Activated CD8-positive, alpha-beta T cell treated with anti-CD3 and anti-CD28 coated beads, Interleukin-2, amount 10 ng/mL, durations not matched to agents 7 days and 5 days (primary cell): Measurements from ENCODE around the gene GRK6. TPM values are rescaled to one million over a fixed set of nuclear protein-coding genes. Genes with fewer than 3 reads are reported as not detected.

Experiments used
- ATAC-seq: fragments of 150-1000 bp; cut with Tn5 transposase; one replicate; pipeline ENCODE4 v1.10.0; 2021; ENCODE audit warnings: moderate library complexity
- CTCF ChIA-PET: fragments of 350-600 bp; sonication (Branson Sonifier 250); formaldehyde crosslinking; loops from one replicate; lab custom pipeline; 2021; ENCODE audit warnings: antibody characterized with exemption; lab: Charles Lee
- POLR2A ChIA-PET: fragments of 350-600 bp; sonication (Branson Sonifier 250); formaldehyde crosslinking; loops from one replicate; lab custom pipeline; 2021; ENCODE audit warnings: antibody characterized with exemption; lab: Charles Lee
- DNase-seq: peaks from one replicate; pipeline ENCODE4 v3.0.0-alpha.2; 2020
- H3K27ac Mint-ChIP-seq: one replicate; pipeline ENCODE4 v1.8.0; 2021; ENCODE audit warnings: mild to moderate bottlenecking, mixed read lengths
- H3K27me3 Mint-ChIP-seq: one replicate; pipeline ENCODE4 v1.8.0; 2021; ENCODE audit warnings: low read depth, mixed read lengths
- H3K36me3 Mint-ChIP-seq: one replicate; pipeline ENCODE4 v1.8.0; 2021; ENCODE audit warnings: low read depth, mixed read lengths
- H3K4me1 Mint-ChIP-seq: one replicate; pipeline ENCODE4 v1.8.0; 2021; ENCODE audit warnings: low read depth, mixed read lengths
- H3K4me3 Mint-ChIP-seq: one replicate; pipeline ENCODE4 v1.8.0; 2021; ENCODE audit warnings: mild to moderate bottlenecking, mixed read lengths
- H3K9me3 Mint-ChIP-seq: one replicate; pipeline ENCODE4 v1.8.0; 2022; ENCODE audit warnings: mixed read lengths; ENCODE audit not compliant: insufficient read depth
- total RNA-seq, 2 experiments: library from RNA; stranded (reverse); gene quantifications; one replicate each; pipeline ENCODE4 v1.2.3, GENCODE V29; 2021

GRK6 gene
- total RNA-seq, 2 experiments from 2014 or later: 206 to 213 TPM

- DNase-seq (no peak), ATAC-seq (no peak)
- Mint-ChIP-seq H3K27ac (peak overlapping the region; percentile 93), H3K4me3 (peak overlapping the region; percentile 97), H3K9me3 (no peaks in the 10 kb centered on the region), H3K36me3 (peaks cover 55% of the 10 kb centered on the region), H3K27me3 (no peaks in the 10 kb centered on the region), H3K4me1 (peaks cover 62% of the 10 kb centered on the region)
- POLR2A ChIA-PET: interaction anchor here (0.6 to 10.3 kb wide), 14 partner anchors 10 to 173 kb away, joined by 3 to 245 read pairs (median 4); partner anchors contain the start of genes B4GALT7, F12, PFN3 and PRELID1
- CTCF ChIA-PET: interaction anchor here (0.6 to 14.1 kb wide), 12 partner anchors 13 to 117 kb away, joined by 3 to 252 read pairs (median 7); partner anchors contain the start of gene PRR7
Measured at GRCh38 chr5:177427211-177427822, 841 bp downstream of the GRK6 start.

GRCh38 chr5:177427919-177428573 lies 1.6 kb downstream of the GRK6 start:
- H3K4me3 Mint-ChIP-seq: peak overlapping the region; percentile 97
- POLR2A ChIA-PET: interaction anchor here (1.0 to 10.3 kb wide), 10 partner anchors 17 to 116 kb away, joined by 3 to 245 read pairs (median 4); partner anchors contain the start of genes MXD3, PFN3 and PRR7
- H3K27ac Mint-ChIP-seq: peak overlapping the region; percentile 93
- CTCF ChIA-PET: interaction anchor here (1.5 to 14.1 kb wide), 7 partner anchors 14 to 38 kb away, joined by 3 to 252 read pairs (median 22); partner anchors contain the start of genes F12 and PRR7
- ATAC-seq (no peak), DNase-seq (no peak)
- peaks cover 59% of the 10 kb centered on the region for H3K36me3 Mint-ChIP-seq
- peaks cover 67% of the 10 kb centered on the region for H3K4me1 Mint-ChIP-seq
- H3K9me3 Mint-ChIP-seq: no peaks in the 10 kb centered on the region
- H3K27me3 Mint-ChIP-seq: no peaks in the 10 kb centered on the region

DNA sequence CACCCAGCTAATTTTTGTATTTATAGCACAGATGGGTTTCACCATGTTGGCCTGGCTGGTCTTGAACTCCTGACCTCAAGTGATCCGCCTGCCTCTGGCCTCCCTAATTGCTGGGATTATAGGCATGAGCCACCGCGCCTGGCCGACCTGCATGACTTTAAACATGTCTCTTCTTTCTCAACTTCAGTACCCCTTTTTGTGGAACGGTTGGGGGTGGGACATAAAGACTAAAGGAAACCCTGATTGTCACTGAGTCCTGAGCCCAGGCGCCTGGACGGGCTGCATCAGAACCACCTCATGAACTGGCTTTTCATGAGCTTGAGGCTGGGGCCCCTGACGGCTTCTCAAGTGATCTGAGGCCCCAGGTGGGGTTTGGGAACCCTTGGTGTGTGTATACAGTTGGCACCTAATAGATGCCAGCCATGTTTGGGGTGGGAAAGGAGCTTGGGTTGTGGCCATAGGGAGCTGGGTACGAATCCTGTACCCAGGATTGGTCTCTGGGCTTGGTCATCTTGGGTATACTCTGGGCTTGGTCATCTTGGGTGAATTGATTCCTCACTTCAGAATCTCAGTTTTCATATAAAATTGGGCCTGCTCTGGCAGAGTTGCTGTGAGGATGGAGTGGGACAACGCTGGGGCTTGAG lies 2.2 kb downstream of the GRK6 start:
- Mint-ChIP-seq H3K27ac (peak overlapping the region; percentile 93), H3K36me3 (peaks cover 64% of the 10 kb centered on the region), H3K4me1 (peaks cover 72% of the 10 kb centered on the region), H3K27me3 (no peaks in the 10 kb centered on the region), H3K9me3 (no peaks in the 10 kb centered on the region), H3K4me3 (peak overlapping the region; percentile 97)
- ChIA-PET CTCF (interaction anchor here (0.7 to 14.1 kb wide), 9 partner anchors 15 to 110 kb away, joined by 3 to 252 read pairs (median 16); partner anchors contain the start of genes F12 and PRR7), POLR2A (interaction anchor here (1.0 to 10.3 kb wide), 8 partner anchors 18 to 117 kb away, joined by 3 to 245 read pairs (median 4); partner anchors contain the start of genes LMAN2, MXD3 and PRR7)
- no peak for DNase-seq
- no peak for ATAC-seq

GRCh38 chr5:177429248-177430040 lies 3.0 kb downstream of the GRK6 start:
- no peaks in the 10 kb centered on the region for H3K27me3 Mint-ChIP-seq
- peak; percentile 0 for ATAC-seq
- H3K36me3 Mint-ChIP-seq: peaks cover 71% of the 10 kb centered on the region
- peak overlapping the region; percentile 93 for H3K27ac Mint-ChIP-seq
- DNase-seq: peak; percentile 88
- peak overlapping the region; percentile 97 for H3K4me3 Mint-ChIP-seq
- ChIA-PET CTCF (interaction anchor here (0.6 to 14.1 kb wide), 9 partner anchors 17 to 111 kb away, joined by 3 to 252 read pairs (median 16); partner anchors contain the start of genes F12 and PRR7), POLR2A (interaction anchor here (1.0 to 10.3 kb wide), 8 partner anchors 17 to 117 kb away, joined by 3 to 245 read pairs (median 4); partner anchors contain the start of genes LMAN2, MXD3 and PRR7)
- H3K4me1 Mint-ChIP-seq: peaks cover 75% of the 10 kb centered on the region
- no peaks in the 10 kb centered on the region for H3K9me3 Mint-ChIP-seq

- Mint-ChIP-seq H3K9me3 (no peaks in the 10 kb centered on the region), H3K27ac (peak overlapping the region; percentile 93), H3K4me1 (peaks cover 73% of the 10 kb centered on the region), H3K27me3 (no peaks in the 10 kb centered on the region), H3K36me3 (peaks cover 79% of the 10 kb centered on the region), H3K4me3 (peak overlapping the region; percentile 97)
- CTCF ChIA-PET: interaction anchor here (1.6 to 14.1 kb wide), 9 partner anchors 14 to 112 kb away, joined by 6 to 252 read pairs (median 20); partner anchors contain the start of genes F12 and PRR7
- DNase-seq (no peak), ATAC-seq (no peak)
- POLR2A ChIA-PET: interaction anchor here (1.1 to 10.3 kb wide), 6 partner anchors 16 to 79 kb away, joined by 3 to 245 read pairs (median 4); partner anchors contain the start of genes LMAN2 and PRR7
Measured at GRCh38 chr5:177430140-177430951, 3.9 kb downstream of the GRK6 start.

DNA sequence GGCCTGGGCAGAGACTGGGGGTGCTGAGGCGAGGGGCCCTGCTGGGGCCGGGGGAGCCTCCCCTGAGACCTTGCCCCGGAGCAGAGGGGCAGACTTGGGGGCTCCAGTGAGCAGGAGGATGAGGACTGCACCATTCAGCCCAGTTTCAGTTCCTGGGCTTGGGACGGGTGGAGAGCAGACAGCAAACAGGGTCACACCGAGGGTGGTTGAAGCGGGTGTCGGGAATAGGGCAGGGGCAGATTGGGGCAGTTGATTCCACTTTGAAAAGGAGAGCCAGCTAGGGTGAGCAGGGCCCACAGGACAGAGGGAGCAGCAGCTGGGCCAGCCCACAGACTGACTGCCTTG lies 4.5 kb downstream of the GRK6 start:
- no peaks in the 10 kb centered on the region for H3K9me3 Mint-ChIP-seq
- ChIA-PET CTCF (interaction anchor here (0.8 to 14.1 kb wide), 12 partner anchors 9 to 112 kb away, joined by 3 to 252 read pairs (median 10); partner anchors contain the start of gene PRR7), POLR2A (interaction anchor here (1.1 to 10.3 kb wide), 9 partner anchors 15 to 80 kb away, joined by 3 to 245 read pairs (median 4); partner anchors contain the start of genes F12, LMAN2 and PRR7)
- DNase-seq (no peak), ATAC-seq (no peak)
- H3K4me1 Mint-ChIP-seq: peaks cover 73% of the 10 kb centered on the region
- peak overlapping the region; percentile 93 for H3K27ac Mint-ChIP-seq
- H3K4me3 Mint-ChIP-seq: peak overlapping the region; percentile 97
- H3K36me3 Mint-ChIP-seq: peaks cover 85% of the 10 kb centered on the region
- no peaks in the 10 kb centered on the region for H3K27me3 Mint-ChIP-seq

GRCh38 chr5:177431317-177432142 lies 5.1 kb downstream of the GRK6 start:
- no peaks in the 10 kb centered on the region for H3K27me3 Mint-ChIP-seq
- DNase-seq: peak; percentile 90
- H3K4me1 Mint-ChIP-seq: peaks cover 76% of the 10 kb centered on the region
- peaks cover 84% of the 10 kb centered on the region for H3K36me3 Mint-ChIP-seq
- H3K9me3 Mint-ChIP-seq: no peaks in the 10 kb centered on the region
- ChIA-PET CTCF (interaction anchor here (0.7 to 14.1 kb wide), 15 partner anchors 9 to 121 kb away, joined by 3 to 252 read pairs (median 6); partner anchors contain the start of gene PRR7), POLR2A (interaction anchor here (1.1 to 10.3 kb wide), 8 partner anchors 15 to 80 kb away, joined by 3 to 245 read pairs (median 4); partner anchors contain the start of genes F12, LMAN2 and PRR7)
- ATAC-seq: peak; percentile 59
- peak overlapping the region; percentile 93 for H3K27ac Mint-ChIP-seq
- peak overlapping the region; percentile 97 for H3K4me3 Mint-ChIP-seq

DNA sequence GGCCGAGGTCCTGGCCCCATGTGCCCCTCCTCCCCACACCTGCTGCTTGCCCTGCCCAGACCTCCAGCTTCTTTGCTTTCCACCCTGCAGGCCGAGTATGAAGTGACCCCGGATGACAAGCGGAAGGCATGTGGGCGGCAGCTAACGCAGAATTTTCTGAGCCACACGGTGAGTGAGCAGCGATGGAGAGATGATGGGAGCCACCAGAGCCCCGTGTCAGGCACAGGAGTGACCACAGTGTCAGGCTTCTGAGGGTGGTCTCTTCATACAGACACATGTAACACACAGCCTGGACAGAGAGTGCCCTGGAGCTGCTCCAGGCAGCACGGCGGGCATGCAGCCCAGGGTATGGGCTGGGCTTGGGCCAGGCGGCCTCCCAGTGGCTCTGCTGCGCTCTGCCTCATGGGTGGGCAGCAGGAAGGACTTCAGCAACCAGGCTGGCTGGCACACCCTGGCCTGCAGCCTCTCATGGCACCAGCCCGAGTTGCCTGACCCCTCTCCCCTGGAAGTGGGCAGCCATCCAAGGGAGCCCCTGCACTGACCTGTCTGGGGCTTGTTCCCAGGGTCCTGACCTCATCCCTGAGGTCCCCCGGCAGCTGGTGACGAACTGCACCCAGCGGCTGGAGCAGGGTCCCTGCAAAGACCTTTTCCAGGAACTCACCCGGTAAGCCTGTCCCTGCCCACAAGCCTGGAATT lies 5.8 kb downstream of the GRK6 start:
- Mint-ChIP-seq H3K4me1 (peaks cover 80% of the 10 kb centered on the region), H3K4me3 (peak overlapping the region; percentile 97), H3K9me3 (no peaks in the 10 kb centered on the region), H3K36me3 (peaks cover 89% of the 10 kb centered on the region), H3K27ac (peak overlapping the region; percentile 93), H3K27me3 (no peaks in the 10 kb centered on the region)
- no peak for ATAC-seq
- CTCF ChIA-PET: interaction anchor here (0.7 to 14.1 kb wide), 14 partner anchors 8 to 122 kb away, joined by 3 to 252 read pairs (median 8); partner anchors contain the start of gene PRR7
- POLR2A ChIA-PET: interaction anchor here (1.1 to 10.3 kb wide), 8 partner anchors 14 to 81 kb away, joined by 3 to 245 read pairs (median 4); partner anchors contain the start of genes F12, LMAN2 and PRR7
- DNase-seq: no peak
